ENCODE measurements around the gene TSHZ2.

GRCh38 chr20:53208110-53208832 is 236.1 kb downstream of the TSHZ2 start:
- TF ChIP-seq CTCF (IDR thresholded peaks at IDR 0.05; ENCODE audit: extremely low read depth in 1 of 2, insufficient read depth in 1 of 2, low read depth in 1 of 2, low read length in 2 of 2) (no peak), POLR2A (IDR thresholded peaks at IDR 0.05; ENCODE audit: low read depth, low read length) (no peak), EZH2 (IDR thresholded peaks at IDR 0.05; ENCODE audit: borderline replicate concordance, low read depth, low read length, severe bottlenecking) (no peak), POLR2AphosphoS5 (IDR thresholded peaks at IDR 0.05; ENCODE audit: insufficient read depth, low read depth, low read length) (no peak), MYC (IDR thresholded peaks at IDR 0.05; ENCODE audit: low read depth, low read length) (no peak)
